NB4 (cell line): ENCODE results near the gene ACVR2B.

Experiments used
- DNase-seq: peaks from one replicate; pipeline ENCODE4 v3.0.0; 2010; ENCODE audit warnings: low read depth
- H3K4me3 ChIP-seq: one replicate; pipeline ENCODE4 v1.5.1; 2011; ENCODE audit warnings: mild to moderate bottlenecking, low read depth, low read length, moderate library complexity
- CTCF ChIP-seq: IDR thresholded peaks from one replicate; pipeline ENCODE4 v1.5.1; 2012; ENCODE audit warnings: low read depth, low read length
- MAX ChIP-seq: IDR thresholded peaks from 2 replicates; pipeline ENCODE4 v1.6.1; 2011; ENCODE audit warnings: low read depth, low read length
- MYC ChIP-seq: IDR thresholded peaks from 2 replicates; pipeline ENCODE4 v1.6.1; 2011; ENCODE audit warnings: low read depth, low read length
- POLR2A ChIP-seq: IDR thresholded peaks from 2 replicates; pipeline ENCODE4 v1.6.1; 2011; ENCODE audit warnings: mild to moderate bottlenecking; ENCODE audit not compliant: insufficient read length; ENCODE audit errors: extremely low read depth

The ACVR2B gene

GRCh38 chr3:38510631-38511030, 56.9 kb downstream of the ACVR2B start:
- TF ChIP-seq MAX (no peak), POLR2A (no peak), CTCF (no peak), MYC (no peak)
- no peak for DNase-seq
- no peak overlapping the region for H3K4me3 ChIP-seq

GRCh38 chr3:38511546-38511945, 57.9 kb downstream of the ACVR2B start:
- no peak for TF ChIP-seq POLR2A
- no peak for TF ChIP-seq CTCF
- TF ChIP-seq MYC = no peak
- TF ChIP-seq MAX = no peak
- no peak for DNase-seq
- no peak overlapping the region for H3K4me3 ChIP-seq

- no peak overlapping the region for H3K4me3 ChIP-seq
- TF ChIP-seq CTCF (no peak), MAX (no peak), MYC (no peak), POLR2A (no peak)
- no peak for DNase-seq
Observed at GRCh38 chr3:38515367-38515766, 61.7 kb downstream of the ACVR2B start.

GRCh38 chr3:38516669-38517068, 63.0 kb downstream of the ACVR2B start:
- TF ChIP-seq MAX (no peak), MYC (no peak), POLR2A (no peak), CTCF (no peak)
- DNase-seq = no peak
- no peak overlapping the region for H3K4me3 ChIP-seq

- no peak for DNase-seq
- TF ChIP-seq CTCF (no peak), MAX (no peak), MYC (no peak), POLR2A (no peak)
Observed at GRCh38 chr3:38519000-38519399, 65.3 kb downstream of the ACVR2B start.

GRCh38 chr3:38519651-38520050, 66.0 kb downstream of the ACVR2B start:
- no peak overlapping the region for H3K4me3 ChIP-seq
- TF ChIP-seq CTCF (no peak), MYC (no peak), MAX (no peak), POLR2A (no peak)
- no peak for DNase-seq

More at GRCh38 chr3:38519000-38519399, 65.3 kb downstream of the ACVR2B start:
- H3K4me3 ChIP-seq = no peak overlapping the region
